C4-2B (cell line): ENCODE data around the gene TAF1.

Experiments
- ZFX ChIP-seq: fragments of 450-650 bp; IDR thresholded peaks from 2 replicates; pipeline ENCODE4 v1.6.1; 2017
- TF ChIP-seq, protein P1 (sequence below): fragments of 450-650 bp; conservative IDR thresholded peaks from 2 replicates; pipeline ENCODE4 v1.5.1; 2017; ENCODE audit warnings: mild to moderate bottlenecking

DNA sequence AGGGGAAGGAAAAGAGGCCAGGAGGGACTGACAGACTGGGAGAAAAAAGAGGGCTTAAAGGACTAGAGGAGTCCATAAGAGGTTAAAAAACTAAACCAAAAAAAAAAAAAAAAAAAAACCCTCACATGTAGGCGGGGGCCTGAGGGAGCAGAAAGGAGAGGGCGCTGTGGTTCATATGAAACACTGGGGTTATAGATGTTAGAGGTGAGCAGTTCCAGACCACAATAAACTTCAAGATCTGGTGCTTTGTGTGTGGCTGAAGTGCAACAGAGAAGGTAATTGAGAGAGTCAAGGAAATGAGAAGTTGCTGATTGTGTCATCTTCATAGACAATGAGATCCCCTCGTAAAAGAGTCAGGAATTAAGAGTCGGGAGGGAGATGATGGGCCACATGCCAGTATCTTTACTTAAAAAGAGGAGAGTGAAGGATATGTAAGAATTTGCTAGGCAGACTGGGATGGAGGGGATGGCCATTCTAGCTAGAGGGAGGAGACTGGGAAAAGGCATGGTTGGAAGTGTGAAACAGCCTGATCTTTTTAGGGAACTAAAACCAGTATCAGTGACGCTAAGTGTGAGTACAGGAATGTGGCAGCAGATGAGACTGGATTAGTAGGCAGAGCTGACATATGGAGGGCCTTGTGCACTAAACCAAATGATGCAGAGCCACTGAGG, 148.3 kb downstream of the TAF1 start:
- TF ChIP-seq, protein P1, sequence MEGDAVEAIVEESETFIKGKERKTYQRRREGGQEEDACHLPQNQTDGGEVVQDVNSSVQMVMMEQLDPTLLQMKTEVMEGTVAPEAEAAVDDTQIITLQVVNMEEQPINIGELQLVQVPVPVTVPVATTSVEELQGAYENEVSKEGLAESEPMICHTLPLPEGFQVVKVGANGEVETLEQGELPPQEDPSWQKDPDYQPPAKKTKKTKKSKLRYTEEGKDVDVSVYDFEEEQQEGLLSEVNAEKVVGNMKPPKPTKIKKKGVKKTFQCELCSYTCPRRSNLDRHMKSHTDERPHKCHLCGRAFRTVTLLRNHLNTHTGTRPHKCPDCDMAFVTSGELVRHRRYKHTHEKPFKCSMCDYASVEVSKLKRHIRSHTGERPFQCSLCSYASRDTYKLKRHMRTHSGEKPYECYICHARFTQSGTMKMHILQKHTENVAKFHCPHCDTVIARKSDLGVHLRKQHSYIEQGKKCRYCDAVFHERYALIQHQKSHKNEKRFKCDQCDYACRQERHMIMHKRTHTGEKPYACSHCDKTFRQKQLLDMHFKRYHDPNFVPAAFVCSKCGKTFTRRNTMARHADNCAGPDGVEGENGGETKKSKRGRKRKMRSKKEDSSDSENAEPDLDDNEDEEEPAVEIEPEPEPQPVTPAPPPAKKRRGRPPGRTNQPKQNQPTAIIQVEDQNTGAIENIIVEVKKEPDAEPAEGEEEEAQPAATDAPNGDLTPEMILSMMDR: no peak
- no peak for TF ChIP-seq ZFX
